HepG2 (cell line): ENCODE results near the gene ALG9. TPM values are rescaled to one million over a fixed set of nuclear protein-coding genes. Genes with fewer than 3 reads are reported as not detected.

Source experiments
- CBX5 ChIP-seq: sonication (generic); formaldehyde crosslinking; IDR thresholded peaks from 2 replicates; pipeline ENCODE4 v1.4.0; 2020; ENCODE audit warnings: missing genetic modification reagents, borderline replicate concordance
- CENPT ChIP-seq: sonication (generic); formaldehyde crosslinking; IDR thresholded peaks from 2 replicates; pipeline ENCODE4 v1.8.0; 2022; ENCODE audit warnings: low read depth, mild to moderate bottlenecking, moderate library complexity, missing genetic modification reagents
- HMGA1 ChIP-seq: sonication (generic); formaldehyde crosslinking; conservative IDR thresholded peaks from 2 replicates; pipeline ENCODE4 v1.4.0; 2020; ENCODE audit warnings: missing genetic modification reagents
- HOXA9 ChIP-seq: sonication (generic); formaldehyde crosslinking; IDR thresholded peaks from 2 replicates; pipeline ENCODE4 v1.8.1; 2022; ENCODE audit warnings: missing genetic modification reagents, mild to moderate bottlenecking, moderate library complexity, borderline replicate concordance
- MLLT10 ChIP-seq: sonication (generic); formaldehyde crosslinking; IDR thresholded peaks from 2 replicates; pipeline ENCODE4 v1.4.0; 2020; ENCODE audit warnings: missing genetic modification reagents
- NCOA1 ChIP-seq: sonication (generic); formaldehyde crosslinking; IDR thresholded peaks from 2 replicates; pipeline ENCODE4 v1.9.0; 2021; ENCODE audit warnings: missing genetic modification reagents
- POLR2G ChIP-seq: fragments of 200-400 bp; formaldehyde crosslinking; IDR thresholded peaks from 2 replicates; pipeline ENCODE4 v1.6.1; 2018; ENCODE audit warnings: mild to moderate bottlenecking, low read depth, low read length, moderate library complexity
- REL ChIP-seq: sonication (generic); formaldehyde crosslinking; conservative IDR thresholded peaks from 2 replicates; pipeline ENCODE4 v1.8.0; 2022; ENCODE audit warnings: mild to moderate bottlenecking, missing genetic modification reagents, moderate library complexity
- YEATS4 ChIP-seq: sonication (generic); formaldehyde crosslinking; IDR thresholded peaks from 2 replicates; pipeline ENCODE4 v1.4.0; 2020; ENCODE audit warnings: missing genetic modification reagents, borderline replicate concordance
- ZFYVE20 ChIP-seq: sonication (generic); formaldehyde crosslinking; IDR thresholded peaks from 2 replicates; pipeline ENCODE4 v1.8.0; 2023; ENCODE audit warnings: low read depth, mild to moderate bottlenecking, moderate library complexity, missing genetic modification reagents, borderline replicate concordance
- ZNF543 ChIP-seq: sonication (generic); formaldehyde crosslinking; IDR thresholded peaks from 2 replicates; pipeline ENCODE4 v1.4.0; 2020; ENCODE audit warnings: mild to moderate bottlenecking, missing genetic modification reagents
- ZNF569 ChIP-seq: sonication (generic); formaldehyde crosslinking; IDR thresholded peaks from 2 replicates; pipeline ENCODE4 v1.5.0; 2020; ENCODE audit warnings: mild to moderate bottlenecking, missing genetic modification reagents, moderate library complexity, borderline replicate concordance
- ZNF615 ChIP-seq: sonication (generic); formaldehyde crosslinking; IDR thresholded peaks from 2 replicates; pipeline ENCODE4 v1.5.0; 2020; ENCODE audit warnings: mild to moderate bottlenecking, missing genetic modification reagents, borderline replicate concordance
- ZNF761 ChIP-seq: sonication (generic); formaldehyde crosslinking; conservative IDR thresholded peaks from 2 replicates; pipeline ENCODE4 v1.4.0; 2020; ENCODE audit warnings: mild to moderate bottlenecking, missing genetic modification reagents
- polyA plus RNA-seq, 8 experiments: library from polyadenylated mRNA; depleted of rRNA in 3 of 8; stranded (reverse) in 7 of 8; unstranded in 1 of 8; fragments of >200 nt; fragmentation: Illumina TruSeq in 4 of 8; extraction: Trizol in 4 of 8; gene quantifications; 2 replicates each; pipeline versions ENCODE4 v1.2.1 to v1.2.3, GENCODE V29; 2011 to 2016; ENCODE audit warnings: low read depth in 4 of 8, missing spikeins in 1 of 8, mixed read lengths in 1 of 8; ENCODE audit not compliant: insufficient read depth in 1 of 8
- total RNA-seq, 5 experiments: library from RNA; depleted of rRNA; stranded (reverse); fragments of >200 nt; fragmentation: Illumina TruSeq; extraction: Trizol; gene quantifications; 2 replicates each; pipeline ENCODE4 v1.2.3, GENCODE V29; 2016; ENCODE audit warnings: low read depth in 1 of 5
- TF ChIP-seq, protein P1 (sequence below): sonication (generic); formaldehyde crosslinking; IDR thresholded peaks from 2 replicates; pipeline ENCODE4 v1.4.0; 2020; ENCODE audit warnings: missing genetic modification reagents
- TF ChIP-seq, protein P2 (sequence below): sonication (generic); formaldehyde crosslinking; IDR thresholded peaks from 2 replicates; pipeline ENCODE4 v1.4.0; 2020; ENCODE audit warnings: mild to moderate bottlenecking, missing genetic modification reagents
- TF ChIP-seq, protein P3 (sequence below): sonication (generic); formaldehyde crosslinking; IDR thresholded peaks from 2 replicates; pipeline ENCODE4 v1.4.0; 2020; ENCODE audit warnings: missing genetic modification reagents; ENCODE audit errors: not compliant biosample characterization
- TF ChIP-seq, protein P4 (sequence below), 2 experiments: sonication (generic) in 1 of 2; formaldehyde crosslinking in 1 of 2; IDR thresholded peaks; 2 replicates each; pipeline versions ENCODE4 v1.5.1 to v1.6.1; 2011 to 2020; ENCODE audit warnings: borderline replicate concordance in 1 of 2, low read depth in 1 of 2, low read length in 1 of 2, mild to moderate bottlenecking in 1 of 2, missing genetic modification reagents in 1 of 2, moderate library complexity in 1 of 2

Gene ALG9
- total and polyA plus RNA-seq, 2 of the 13 experiments (the other 11 are each of a cell fraction or from before 2014, with no cell fraction given), result 39.4 to 40.6 TPM

DNA sequence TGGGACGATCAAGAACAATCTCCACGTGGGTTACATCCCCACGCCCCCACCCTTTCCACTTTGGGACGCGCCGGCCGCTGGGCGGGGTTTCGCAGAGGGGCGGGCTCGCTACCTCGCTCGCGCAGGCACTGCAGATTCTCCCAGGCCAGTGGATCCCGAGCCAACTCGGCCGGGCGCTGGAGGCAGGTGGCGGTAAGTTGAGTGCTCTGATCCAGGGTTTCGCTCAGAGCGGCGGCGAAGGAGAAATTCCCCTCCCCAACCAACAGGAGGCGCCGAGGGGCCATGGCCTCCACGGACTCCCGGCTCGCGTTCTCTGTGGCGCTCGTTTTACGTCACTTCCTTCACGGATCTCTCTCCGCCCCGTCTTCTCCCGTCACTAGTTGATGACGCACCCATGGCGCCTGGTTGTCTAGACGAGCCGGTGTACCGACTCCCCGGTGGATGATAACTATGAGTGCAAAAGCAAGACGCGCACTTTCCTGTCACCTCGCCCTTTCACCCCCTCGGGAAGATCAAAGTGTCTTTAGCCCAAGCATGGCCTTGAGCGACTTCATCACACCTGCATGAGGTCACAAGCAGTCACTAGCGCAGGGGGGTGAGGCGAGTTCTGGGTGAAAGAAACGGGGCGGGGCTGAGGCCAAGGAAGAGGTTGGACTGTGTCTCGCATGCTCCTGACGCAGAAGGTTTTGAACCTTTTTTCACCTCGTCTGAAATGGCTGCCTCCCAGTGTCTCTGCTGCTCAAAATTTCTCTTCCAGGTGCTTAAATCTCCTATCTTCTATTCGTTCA is 7.7 kb upstream of the ALG9 start, which contains the start of the genes CFAP68 and FDXACB1 (continued):
- TF ChIP-seq, protein P1, sequence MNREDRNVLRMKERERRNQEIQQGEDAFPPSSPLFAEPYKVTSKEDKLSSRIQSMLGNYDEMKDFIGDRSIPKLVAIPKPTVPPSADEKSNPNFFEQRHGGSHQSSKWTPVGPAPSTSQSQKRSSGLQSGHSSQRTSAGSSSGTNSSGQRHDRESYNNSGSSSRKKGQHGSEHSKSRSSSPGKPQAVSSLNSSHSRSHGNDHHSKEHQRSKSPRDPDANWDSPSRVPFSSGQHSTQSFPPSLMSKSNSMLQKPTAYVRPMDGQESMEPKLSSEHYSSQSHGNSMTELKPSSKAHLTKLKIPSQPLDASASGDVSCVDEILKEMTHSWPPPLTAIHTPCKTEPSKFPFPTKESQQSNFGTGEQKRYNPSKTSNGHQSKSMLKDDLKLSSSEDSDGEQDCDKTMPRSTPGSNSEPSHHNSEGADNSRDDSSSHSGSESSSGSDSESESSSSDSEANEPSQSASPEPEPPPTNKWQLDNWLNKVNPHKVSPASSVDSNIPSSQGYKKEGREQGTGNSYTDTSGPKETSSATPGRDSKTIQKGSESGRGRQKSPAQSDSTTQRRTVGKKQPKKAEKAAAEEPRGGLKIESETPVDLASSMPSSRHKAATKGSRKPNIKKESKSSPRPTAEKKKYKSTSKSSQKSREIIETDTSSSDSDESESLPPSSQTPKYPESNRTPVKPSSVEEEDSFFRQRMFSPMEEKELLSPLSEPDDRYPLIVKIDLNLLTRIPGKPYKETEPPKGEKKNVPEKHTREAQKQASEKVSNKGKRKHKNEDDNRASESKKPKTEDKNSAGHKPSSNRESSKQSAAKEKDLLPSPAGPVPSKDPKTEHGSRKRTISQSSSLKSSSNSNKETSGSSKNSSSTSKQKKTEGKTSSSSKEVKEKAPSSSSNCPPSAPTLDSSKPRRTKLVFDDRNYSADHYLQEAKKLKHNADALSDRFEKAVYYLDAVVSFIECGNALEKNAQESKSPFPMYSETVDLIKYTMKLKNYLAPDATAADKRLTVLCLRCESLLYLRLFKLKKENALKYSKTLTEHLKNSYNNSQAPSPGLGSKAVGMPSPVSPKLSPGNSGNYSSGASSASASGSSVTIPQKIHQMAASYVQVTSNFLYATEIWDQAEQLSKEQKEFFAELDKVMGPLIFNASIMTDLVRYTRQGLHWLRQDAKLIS (CRISPR knock-in tag), result 0 out of 2 replicates have a peak, but pooled peaks have one; percentile 29
- TF ChIP-seq YEATS4 (CRISPR knock-in tag) (peak; percentile 77), MLLT10 (CRISPR knock-in tag) (no peak), ZNF761 (CRISPR knock-in tag) (peak; percentile 67; the same call in 1 of the 2 replicates), HOXA9 (CRISPR knock-in tag) (no peak), ZNF569 (CRISPR knock-in tag) (no peak), ZFYVE20 (no peak), HMGA1 (no peak), REL (CRISPR knock-in tag) (no peak), CBX5 (CRISPR knock-in tag) (0 out of 2 replicates have a peak, but pooled peaks have one; percentile 70), ZNF543 (CRISPR knock-in tag) (peak; percentile 84; the same call in 1 of the 2 replicates), NCOA1 (peak; percentile 81; the same call in 1 of the 2 replicates), POLR2G (peak; percentile 80), ZNF615 (CRISPR knock-in tag) (no peak), CENPT (CRISPR knock-in tag) (no peak)
- TF ChIP-seq, protein P2, sequence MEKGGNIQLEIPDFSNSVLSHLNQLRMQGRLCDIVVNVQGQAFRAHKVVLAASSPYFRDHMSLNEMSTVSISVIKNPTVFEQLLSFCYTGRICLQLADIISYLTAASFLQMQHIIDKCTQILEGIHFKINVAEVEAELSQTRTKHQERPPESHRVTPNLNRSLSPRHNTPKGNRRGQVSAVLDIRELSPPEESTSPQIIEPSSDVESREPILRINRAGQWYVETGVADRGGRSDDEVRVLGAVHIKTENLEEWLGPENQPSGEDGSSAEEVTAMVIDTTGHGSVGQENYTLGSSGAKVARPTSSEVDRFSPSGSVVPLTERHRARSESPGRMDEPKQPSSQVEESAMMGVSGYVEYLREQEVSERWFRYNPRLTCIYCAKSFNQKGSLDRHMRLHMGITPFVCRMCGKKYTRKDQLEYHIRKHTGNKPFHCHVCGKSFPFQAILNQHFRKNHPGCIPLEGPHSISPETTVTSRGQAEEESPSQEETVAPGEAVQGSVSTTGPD (CRISPR knock-in tag), result no peak; the same call in 1 of the 2 replicates
- TF ChIP-seq, protein P3, sequence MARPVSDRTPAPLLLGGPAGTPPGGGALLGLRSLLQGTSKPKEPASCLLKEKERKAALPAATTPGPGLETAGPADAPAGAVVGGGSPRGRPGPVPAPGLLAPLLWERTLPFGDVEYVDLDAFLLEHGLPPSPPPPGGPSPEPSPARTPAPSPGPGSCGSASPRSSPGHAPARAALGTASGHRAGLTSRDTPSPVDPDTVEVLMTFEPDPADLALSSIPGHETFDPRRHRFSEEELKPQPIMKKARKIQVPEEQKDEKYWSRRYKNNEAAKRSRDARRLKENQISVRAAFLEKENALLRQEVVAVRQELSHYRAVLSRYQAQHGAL (CRISPR knock-in tag), result no peak
- TF ChIP-seq, protein P4, sequence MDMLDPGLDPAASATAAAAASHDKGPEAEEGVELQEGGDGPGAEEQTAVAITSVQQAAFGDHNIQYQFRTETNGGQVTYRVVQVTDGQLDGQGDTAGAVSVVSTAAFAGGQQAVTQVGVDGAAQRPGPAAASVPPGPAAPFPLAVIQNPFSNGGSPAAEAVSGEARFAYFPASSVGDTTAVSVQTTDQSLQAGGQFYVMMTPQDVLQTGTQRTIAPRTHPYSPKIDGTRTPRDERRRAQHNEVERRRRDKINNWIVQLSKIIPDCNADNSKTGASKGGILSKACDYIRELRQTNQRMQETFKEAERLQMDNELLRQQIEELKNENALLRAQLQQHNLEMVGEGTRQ (IDR thresholded peaks at IDR 0.05; ENCODE audit: low read depth, low read length), result no peak
- TF ChIP-seq, protein P4 (CRISPR knock-in tag; IDR thresholded peaks at IDR 0.05; ENCODE audit: borderline replicate concordance), result no peak
